GM12801 (cell line): ENCODE measurements around the gene ETNK2.

Experiments
- TF ChIP-seq, protein P1 (sequence below): IDR thresholded peaks from one replicate; pipeline ENCODE4 v1.5.1; 2011; ENCODE audit warnings: control low read depth; ENCODE audit not compliant: insufficient read length; ENCODE audit errors: extremely low read depth

The ETNK2 gene

DNA sequence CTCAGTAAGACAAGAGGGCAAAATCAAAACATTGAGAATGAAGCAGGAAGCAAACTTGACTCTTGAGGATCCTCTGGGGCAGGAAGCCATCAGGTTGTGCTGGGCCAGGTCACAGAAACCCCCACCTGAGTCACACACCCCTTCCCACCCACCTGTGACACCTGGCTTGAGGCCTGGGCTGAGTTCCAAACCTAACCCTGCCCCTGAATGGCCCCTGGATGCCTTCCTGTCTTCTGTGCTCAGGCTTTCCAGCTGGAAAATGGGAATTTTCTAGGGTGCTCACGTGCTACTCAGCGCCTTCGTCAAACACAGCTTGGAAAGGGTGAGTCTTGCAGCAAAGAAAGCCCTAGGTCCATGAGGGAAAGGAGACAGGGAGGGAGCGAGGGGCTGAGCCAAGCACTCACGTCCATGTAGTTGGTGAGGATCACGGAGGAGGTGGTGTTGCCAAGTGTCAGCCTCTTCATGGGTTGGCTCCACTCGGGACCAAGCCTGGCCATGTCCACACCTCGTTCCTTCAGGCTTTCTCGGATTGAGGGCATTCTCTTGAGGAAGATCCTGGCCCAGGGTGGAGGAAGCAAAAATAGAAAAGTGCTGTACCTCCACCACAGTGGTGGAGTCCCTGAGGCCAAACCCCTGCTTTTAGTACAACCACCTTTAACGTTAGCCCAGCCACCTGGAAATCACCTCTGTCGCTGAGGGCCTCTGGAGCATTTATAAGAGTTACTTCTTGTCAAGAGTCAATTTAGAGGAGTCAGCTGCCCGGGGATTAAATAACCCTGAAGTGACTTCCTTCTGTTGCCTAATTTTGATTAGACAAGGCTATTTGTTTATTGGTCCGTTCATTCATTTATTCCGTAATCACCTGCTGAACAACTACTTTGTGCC lies 10.0 kb upstream of the ETNK2 start:
- TF ChIP-seq, protein P1, sequence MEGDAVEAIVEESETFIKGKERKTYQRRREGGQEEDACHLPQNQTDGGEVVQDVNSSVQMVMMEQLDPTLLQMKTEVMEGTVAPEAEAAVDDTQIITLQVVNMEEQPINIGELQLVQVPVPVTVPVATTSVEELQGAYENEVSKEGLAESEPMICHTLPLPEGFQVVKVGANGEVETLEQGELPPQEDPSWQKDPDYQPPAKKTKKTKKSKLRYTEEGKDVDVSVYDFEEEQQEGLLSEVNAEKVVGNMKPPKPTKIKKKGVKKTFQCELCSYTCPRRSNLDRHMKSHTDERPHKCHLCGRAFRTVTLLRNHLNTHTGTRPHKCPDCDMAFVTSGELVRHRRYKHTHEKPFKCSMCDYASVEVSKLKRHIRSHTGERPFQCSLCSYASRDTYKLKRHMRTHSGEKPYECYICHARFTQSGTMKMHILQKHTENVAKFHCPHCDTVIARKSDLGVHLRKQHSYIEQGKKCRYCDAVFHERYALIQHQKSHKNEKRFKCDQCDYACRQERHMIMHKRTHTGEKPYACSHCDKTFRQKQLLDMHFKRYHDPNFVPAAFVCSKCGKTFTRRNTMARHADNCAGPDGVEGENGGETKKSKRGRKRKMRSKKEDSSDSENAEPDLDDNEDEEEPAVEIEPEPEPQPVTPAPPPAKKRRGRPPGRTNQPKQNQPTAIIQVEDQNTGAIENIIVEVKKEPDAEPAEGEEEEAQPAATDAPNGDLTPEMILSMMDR: no peak

- TF ChIP-seq, protein P1: no peak
These were observed 6.1 kb upstream of the ETNK2 start for GRCh38 chr1:204157962-204158361.

GRCh38 chr1:204155881-204156280 lies 4.0 kb upstream of the ETNK2 start:
- TF ChIP-seq, protein P1: no peak

DNA sequence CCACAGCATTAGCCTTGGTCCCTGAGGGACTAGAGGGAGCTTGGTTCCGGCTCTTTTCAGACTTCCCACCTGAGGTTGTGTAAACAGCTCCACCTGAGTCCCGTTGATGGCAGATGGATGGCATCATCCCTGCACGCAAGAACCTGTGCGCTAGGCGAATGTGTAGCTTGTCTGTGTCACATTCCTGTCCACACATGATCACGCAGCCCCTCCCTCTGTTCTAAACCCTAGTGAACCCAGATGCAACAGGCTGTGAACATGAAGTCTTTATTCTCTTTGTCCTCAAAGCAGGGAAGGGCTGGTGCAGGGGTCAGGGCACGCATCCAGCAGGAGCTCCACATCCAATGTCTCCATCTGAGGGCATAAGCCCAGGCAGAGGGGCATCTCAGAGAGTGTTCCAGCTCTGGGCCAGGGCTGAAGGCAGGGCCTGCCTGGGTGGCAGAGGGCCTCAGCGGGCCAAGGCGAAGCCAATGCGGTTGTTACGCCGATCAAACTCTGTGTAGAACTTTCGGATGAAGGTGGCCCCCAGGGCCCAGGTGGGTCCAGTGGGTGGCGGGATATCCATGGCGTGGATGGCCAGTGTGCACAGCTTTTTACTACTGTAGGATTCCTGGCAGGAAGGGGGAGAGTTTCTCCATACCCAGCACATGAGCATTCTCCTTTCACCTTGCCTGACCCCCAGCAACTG lies 2.9 kb upstream of the ETNK2 start:
- TF ChIP-seq, protein P1: no peak

GRCh38 chr1:204153667-204154066 lies 1.8 kb upstream of the ETNK2 start:
- TF ChIP-seq, protein P1: no peak

DNA sequence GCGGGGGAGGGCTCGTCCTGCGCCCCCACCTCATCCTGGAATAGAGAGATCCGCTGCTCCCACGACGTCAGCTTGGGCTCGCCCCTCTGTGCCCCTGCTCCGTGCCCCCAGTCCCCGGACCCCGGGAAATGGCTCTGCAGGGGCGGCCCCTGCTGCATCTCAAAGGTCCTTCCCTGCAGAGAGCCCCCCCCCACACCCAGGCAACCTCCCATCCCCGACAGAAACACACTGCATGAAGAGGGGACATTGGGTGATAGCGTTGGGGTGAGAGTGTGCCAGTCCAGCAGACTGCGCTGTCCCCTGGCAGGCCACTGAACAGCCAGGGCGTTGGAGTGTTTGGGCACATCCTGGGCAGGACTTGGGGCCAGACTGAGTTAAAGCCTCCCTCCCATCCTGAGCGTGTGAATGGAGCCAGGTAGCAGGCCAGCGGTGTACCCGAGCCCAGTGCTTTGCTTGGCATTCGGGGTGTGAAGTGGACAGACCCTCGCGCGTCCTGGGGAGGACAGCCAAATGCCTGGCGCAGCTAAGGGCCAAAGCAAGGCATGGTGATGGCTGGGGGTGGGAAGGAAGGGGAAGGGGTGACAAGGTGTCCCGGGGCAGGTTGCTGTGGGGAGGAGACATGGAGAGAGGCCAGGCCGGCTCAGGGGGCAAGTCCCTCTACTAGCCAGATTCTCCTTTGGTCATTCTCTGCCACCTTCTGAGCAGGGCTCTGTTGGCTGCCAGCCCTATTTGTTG lies 633 bp upstream of the ETNK2 start:
- TF ChIP-seq, protein P1: no peak
